Sigmoid colon (tissue), 7 donors: ENCODE results near the gene WTIP. TPM values are rescaled to one million over a fixed set of nuclear protein-coding genes. Genes with fewer than 3 reads are reported as not detected.

Experiments
- DNase-seq: peaks from one replicate; pipeline ENCODE4 v3.0.0-alpha.2; 2019
- H3K27ac ChIP-seq, 4 donors: fragments of 200-600 bp; sonication (generic); one replicate each; pipeline ENCODE4 v1.5.1; 2016 to 2019; ENCODE audit warnings: mild to moderate bottlenecking in 1 of 4
- H3K27me3 ChIP-seq, 3 donors: fragments of 200-600 bp; sonication (generic); one replicate each; pipeline ENCODE4 v1.5.1; 2019; ENCODE audit warnings: mild to moderate bottlenecking in 1 of 3
- H3K36me3 ChIP-seq, 4 donors: fragments of 200-600 bp; sonication (generic); one replicate each; pipeline ENCODE4 v1.5.1; 2016 to 2019
- H3K4me1 ChIP-seq, 4 donors: fragments of 200-600 bp; sonication (generic); one replicate each; pipeline ENCODE4 v1.5.1; 2017 to 2019
- H3K4me3 ChIP-seq, 4 donors: fragments of 200-600 bp; sonication (generic); one replicate each; pipeline ENCODE4 v1.5.1; 2017 to 2019; ENCODE audit warnings: mild to moderate bottlenecking in 2 of 4, moderate library complexity in 1 of 4
- H3K9me3 ChIP-seq, 4 donors: fragments of 200-600 bp in 3 of 4; sonication (generic) in 3 of 4; one replicate each; pipeline versions ENCODE4 v1.5.1 to v1.6.1; 2013 to 2019
- CTCF ChIP-seq, 4 experiments: fragments of 450-650 bp in 3 of 4; fragments of 200-600 bp in 1 of 4; IDR thresholded peaks; one replicate each; pipeline ENCODE4 v1.5.1; 2016 to 2019; ENCODE audit warnings: antibody characterized with exemption in 4 of 4, mild to moderate bottlenecking in 3 of 4, moderate library complexity in 2 of 4
- EP300 ChIP-seq, 4 donors: sonication (generic); formaldehyde crosslinking; IDR thresholded peaks; one replicate each; pipeline ENCODE4 v1.6.1; 2017; ENCODE audit warnings: antibody characterized with exemption in 4 of 4
- POLR2A ChIP-seq, 2 donors: fragments of 450-650 bp; IDR thresholded peaks; one replicate each; pipeline ENCODE4 v1.6.1; 2016; ENCODE audit warnings: antibody characterized with exemption in 2 of 2, mild to moderate bottlenecking in 2 of 2, moderate library complexity in 2 of 2
- POLR2AphosphoS5 ChIP-seq, 4 donors: sonication (generic); formaldehyde crosslinking; IDR thresholded peaks; one replicate each; pipeline ENCODE4 v1.6.1; 2017; ENCODE audit warnings: antibody characterized with exemption in 4 of 4
- WGBS, 2 donors: extraction: QIAGEN DNeasy Blood & Tissue Kit; methylation state at CpG; one replicate each; pipeline ENCODE4 v1.1.7; 2013; 5-methylcytosine and 5-hydroxymethylcytosine counted together
- intact Hi-C: fragments of 100-400 bp; cut with DNase I; formaldehyde crosslinking; loops from one replicate; pipeline ENCODE4 v1.15.1; 2023
- polyA plus RNA-seq, 3 donors: library from polyadenylated mRNA; stranded (reverse); fragments of 200-250 nt; gene quantifications; one replicate each; pipeline ENCODE4 v1.2.3, GENCODE V29; 2013
- total RNA-seq, 4 donors: library from RNA; depleted of rRNA; stranded (reverse); fragments of >200 nt; gene quantifications; one replicate each; pipeline ENCODE4 v1.1.0, GENCODE V29; 2016
- donor health status: healthy with polysubstance abuse.
- donor health status: Bipolar disorder and iron deficiency.
- donor health status: healthy.

WTIP gene
- total and polyA plus RNA-seq, 7 donors = 2.2 to 20.5 (median 3.3) TPM

GRCh38 chr19:34485831-34486230, 4.3 kb downstream of the WTIP start:
- no peak overlapping the region for H3K27ac ChIP-seq
- no peaks in the 10 kb centered on the region for H3K9me3 ChIP-seq
- no peaks in the 10 kb centered on the region for H3K27me3 ChIP-seq
- TF ChIP-seq CTCF (IDR thresholded peaks at IDR 0.05) (no peak), EP300 (IDR thresholded peaks at IDR 0.05) (no peak), POLR2AphosphoS5 (IDR thresholded peaks at IDR 0.05) (no peak), POLR2A (IDR thresholded peaks at IDR 0.05) (no peak)
- DNase-seq = no peak
- H3K4me3 ChIP-seq = no peak overlapping the region
- H3K36me3 ChIP-seq = peaks cover 0 to 7% (median 0%) of the 10 kb centered on the region in 4 donors
- peaks cover 0 to 27% (median 21%) of the 10 kb centered on the region in 4 donors for H3K4me1 ChIP-seq
- 82 to 84% methylated on average over 9 of the region's 9 CpGs for WGBS, 2 donors
- intact Hi-C loops = no loop called here

DNA sequence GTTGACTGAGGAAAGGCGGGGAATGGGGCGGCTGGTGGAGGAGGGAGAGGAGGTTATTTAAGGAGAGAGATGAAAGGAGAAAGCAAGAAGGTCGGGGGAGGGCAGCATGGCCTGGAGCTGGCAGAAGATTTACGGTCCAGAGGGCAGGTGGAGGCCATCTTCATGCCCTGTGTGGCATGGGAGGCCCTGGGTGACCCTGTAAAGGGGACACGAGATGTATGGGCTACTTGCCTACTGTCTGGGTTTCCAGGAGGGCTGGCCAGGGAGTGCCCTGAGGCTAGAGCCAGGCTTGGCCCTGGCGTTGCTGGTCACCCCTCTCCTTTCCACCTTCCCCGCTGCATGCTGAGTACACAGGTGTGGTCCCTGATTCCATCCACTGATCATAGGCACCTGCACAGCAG, 6.1 kb downstream of the WTIP start:
- H3K27ac ChIP-seq = no peak overlapping the region
- peaks cover 0 to 19% (median 15%) of the 10 kb centered on the region in 4 donors for H3K4me1 ChIP-seq
- H3K36me3 ChIP-seq = peaks cover 0 to 23% (median 4%) of the 10 kb centered on the region in 4 donors
- WGBS, 2 donors = 79 to 82% methylated on average over 7 of the region's 7 CpGs
- DNase-seq = peak; percentile 55
- no peaks in the 10 kb centered on the region for H3K9me3 ChIP-seq
- TF ChIP-seq EP300 (IDR thresholded peaks at IDR 0.05) (no peak), POLR2AphosphoS5 (IDR thresholded peaks at IDR 0.05) (no peak), POLR2A (IDR thresholded peaks at IDR 0.05) (no peak), CTCF (IDR thresholded peaks at IDR 0.05) (no peak)
- H3K27me3 ChIP-seq = no peaks in the 10 kb centered on the region
- no peak overlapping the region for H3K4me3 ChIP-seq
- intact Hi-C loops = no loop called here

DNA sequence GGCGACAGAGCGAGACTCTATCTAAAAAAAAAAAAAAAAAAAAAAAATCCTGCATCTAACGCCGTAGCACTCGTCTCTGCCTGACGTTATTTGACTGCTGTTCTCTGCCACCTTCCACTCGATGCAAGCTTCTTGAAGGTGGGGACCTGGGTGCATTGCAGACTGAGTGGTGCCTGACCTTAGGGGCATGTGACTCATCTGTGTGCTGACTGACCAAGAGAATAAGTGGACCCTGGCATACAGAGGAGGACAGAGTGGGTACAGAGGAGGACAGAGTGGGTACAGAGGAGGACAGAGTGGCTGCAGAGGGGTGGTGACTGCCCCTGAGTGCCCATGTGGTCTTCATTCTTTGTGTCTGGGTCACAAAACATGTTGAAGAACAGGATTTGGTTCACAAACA, 7.6 kb downstream of the WTIP start:
- DNase-seq = no peak
- H3K36me3 ChIP-seq = peaks cover 0 to 38% (median 14%) of the 10 kb centered on the region in 4 donors
- no peak overlapping the region for H3K4me3 ChIP-seq
- 78 to 84% methylated on average over 6 to 7 of the region's 7 CpGs for WGBS, 2 donors
- TF ChIP-seq EP300 (IDR thresholded peaks at IDR 0.05) (no peak), CTCF (IDR thresholded peaks at IDR 0.05) (no peak), POLR2A (IDR thresholded peaks at IDR 0.05) (no peak), POLR2AphosphoS5 (IDR thresholded peaks at IDR 0.05) (no peak)
- no peaks in the 10 kb centered on the region for H3K27me3 ChIP-seq
- intact Hi-C loops = no loop called here
- no peak overlapping the region for H3K27ac ChIP-seq
- peaks cover 0 to 5% (median 2%) of the 10 kb centered on the region in 4 donors for H3K4me1 ChIP-seq
- H3K9me3 ChIP-seq = no peaks in the 10 kb centered on the region

DNA sequence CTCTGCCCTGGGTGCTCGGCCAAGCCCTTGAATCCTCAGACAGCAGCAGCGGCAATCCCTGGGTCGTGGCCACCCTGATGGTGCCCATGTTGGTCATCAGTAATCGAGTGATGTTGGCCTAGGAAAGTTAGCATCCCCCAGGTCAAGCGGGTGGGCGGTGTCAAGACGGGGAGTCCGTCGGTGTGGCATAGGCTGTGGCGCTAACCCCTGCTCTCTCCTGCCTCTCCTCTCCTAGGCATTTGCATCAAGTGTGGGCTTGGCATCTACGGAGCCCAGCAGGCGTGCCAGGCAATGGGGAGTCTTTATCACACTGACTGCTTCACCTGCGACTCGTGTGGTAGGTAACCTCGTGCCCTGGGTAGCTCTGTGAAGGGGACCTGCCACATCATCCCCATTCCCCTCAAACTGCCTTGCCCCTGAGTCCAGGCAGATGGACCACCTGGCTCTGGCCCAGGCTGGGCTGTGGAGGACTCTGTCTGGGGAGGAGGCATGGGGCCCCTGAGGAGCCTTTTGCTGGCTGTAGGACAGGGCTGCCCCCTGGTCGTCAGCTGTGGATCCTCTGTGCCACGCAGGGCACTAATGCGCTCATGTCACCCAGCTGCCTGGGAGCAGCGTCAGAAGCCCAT, 8.7 kb downstream of the WTIP start:
- 91 to 93% methylated on average over 19 of the region's 19 CpGs for WGBS, 2 donors
- TF ChIP-seq POLR2A (IDR thresholded peaks at IDR 0.05) = no peak
- TF ChIP-seq POLR2AphosphoS5 (IDR thresholded peaks at IDR 0.05) = no peak
- TF ChIP-seq EP300 (IDR thresholded peaks at IDR 0.05) = no peak
- no peak for TF ChIP-seq CTCF (IDR thresholded peaks at IDR 0.05)
- Histone ChIP-seq H3K4me3 (no peak overlapping the region), H3K9me3 (no peaks in the 10 kb centered on the region), H3K27me3 (no peaks in the 10 kb centered on the region), H3K36me3 (peaks cover 4 to 49% (median 23%) of the 10 kb centered on the region in 4 donors), H3K4me1 (no peaks in the 10 kb centered on the region), H3K27ac (no peak overlapping the region)
- intact Hi-C loops = no loop called here
- DNase-seq = no peak
